Cardiac muscle cell (in vitro differentiated cells and primary cell): ENCODE measurements around the gene STX18. TPM values are rescaled to one million over a fixed set of nuclear protein-coding genes. Genes with fewer than 3 reads are reported as not detected.

Source experiments
- DNase-seq, 2 donors: peaks; one replicate each; pipeline versions ENCODE4 v3.0.0 to v3.0.0-alpha.2; 2010 to 2017; ENCODE audit warnings: low read depth in 1 of 2, low spot score in 1 of 2
- H3K27ac ChIP-seq: fragments of 200-600 bp; sonication (generic); 2 replicates; pipeline ENCODE4 v1.5.1; 2016
- H3K27me3 ChIP-seq: fragments of 200-600 bp; sonication (generic); 2 replicates; pipeline ENCODE4 v1.6.0; 2016; ENCODE audit warnings: control low read depth
- H3K36me3 ChIP-seq: fragments of 200-600 bp; sonication (generic); 2 replicates; pipeline ENCODE4 v1.5.1; 2016; ENCODE audit warnings: control low read depth
- H3K4me1 ChIP-seq: fragments of 200-600 bp; sonication (generic); 2 replicates; pipeline ENCODE4 v1.8.1; 2017; ENCODE audit warnings: low read depth, mild to moderate bottlenecking, mixed run types
- H3K4me3 ChIP-seq: fragments of 200-600 bp; sonication (generic); 2 replicates; pipeline ENCODE4 v1.5.1; 2016; ENCODE audit warnings: mild to moderate bottlenecking
- H3K9me3 ChIP-seq: fragments of 200-600 bp; sonication (generic); 2 replicates; pipeline ENCODE4 v1.5.1; 2017; ENCODE audit warnings: low read depth, mild to moderate bottlenecking, control low read depth
- polyA plus RNA-seq: library from polyadenylated mRNA; unstranded; fragments of >200 nt; fragmentation: Nextera tagmentation; extraction: Ambion mirVana; gene quantifications from 2 replicates; pipeline ENCODE4 v1.2.1, GENCODE V29; 2016
- total RNA-seq: library from RNA; depleted of rRNA; stranded (reverse); fragments of >200 nt; gene quantifications from 2 replicates; pipeline ENCODE4 v1.2.3, GENCODE V29; 2016
- TF ChIP-seq, protein P1 (sequence below): IDR thresholded peaks from 2 replicates; pipeline ENCODE4 v1.5.1; 2012; ENCODE audit warnings: low read depth, mild to moderate bottlenecking, low read length

STX18 gene
- total and polyA plus RNA-seq, 2 experiments from 2014 or later: 29.8 to 63.3 TPM

DNA sequence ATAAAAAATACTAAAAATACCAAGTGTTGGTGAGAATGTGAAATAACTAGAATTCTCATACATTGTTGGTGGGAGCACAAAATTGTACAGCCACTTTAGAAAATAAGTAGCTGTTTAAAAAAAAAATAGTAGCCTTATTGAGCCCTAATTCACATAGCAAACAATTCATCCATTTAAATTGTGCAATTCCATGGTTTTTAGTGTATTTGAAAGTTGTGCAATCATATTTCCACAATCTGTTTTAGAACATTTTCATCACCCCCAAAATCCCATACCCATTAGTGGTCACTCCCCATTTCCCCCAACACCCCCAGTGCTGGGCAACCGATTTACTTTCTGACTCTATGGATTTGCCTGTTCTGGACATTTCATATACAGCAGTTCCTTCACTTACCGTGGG lies 37.1 kb downstream of the STX18 start:
- TF ChIP-seq, protein P1, sequence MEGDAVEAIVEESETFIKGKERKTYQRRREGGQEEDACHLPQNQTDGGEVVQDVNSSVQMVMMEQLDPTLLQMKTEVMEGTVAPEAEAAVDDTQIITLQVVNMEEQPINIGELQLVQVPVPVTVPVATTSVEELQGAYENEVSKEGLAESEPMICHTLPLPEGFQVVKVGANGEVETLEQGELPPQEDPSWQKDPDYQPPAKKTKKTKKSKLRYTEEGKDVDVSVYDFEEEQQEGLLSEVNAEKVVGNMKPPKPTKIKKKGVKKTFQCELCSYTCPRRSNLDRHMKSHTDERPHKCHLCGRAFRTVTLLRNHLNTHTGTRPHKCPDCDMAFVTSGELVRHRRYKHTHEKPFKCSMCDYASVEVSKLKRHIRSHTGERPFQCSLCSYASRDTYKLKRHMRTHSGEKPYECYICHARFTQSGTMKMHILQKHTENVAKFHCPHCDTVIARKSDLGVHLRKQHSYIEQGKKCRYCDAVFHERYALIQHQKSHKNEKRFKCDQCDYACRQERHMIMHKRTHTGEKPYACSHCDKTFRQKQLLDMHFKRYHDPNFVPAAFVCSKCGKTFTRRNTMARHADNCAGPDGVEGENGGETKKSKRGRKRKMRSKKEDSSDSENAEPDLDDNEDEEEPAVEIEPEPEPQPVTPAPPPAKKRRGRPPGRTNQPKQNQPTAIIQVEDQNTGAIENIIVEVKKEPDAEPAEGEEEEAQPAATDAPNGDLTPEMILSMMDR: no peak
- Histone ChIP-seq H3K36me3 (no peaks in the 10 kb centered on the region), H3K4me1 (no peaks in the 10 kb centered on the region), H3K9me3 (no peaks in the 10 kb centered on the region), H3K4me3 (no peak overlapping the region), H3K27ac (no peak overlapping the region), H3K27me3 (no peaks in the 10 kb centered on the region)
- no peak for DNase-seq

DNA sequence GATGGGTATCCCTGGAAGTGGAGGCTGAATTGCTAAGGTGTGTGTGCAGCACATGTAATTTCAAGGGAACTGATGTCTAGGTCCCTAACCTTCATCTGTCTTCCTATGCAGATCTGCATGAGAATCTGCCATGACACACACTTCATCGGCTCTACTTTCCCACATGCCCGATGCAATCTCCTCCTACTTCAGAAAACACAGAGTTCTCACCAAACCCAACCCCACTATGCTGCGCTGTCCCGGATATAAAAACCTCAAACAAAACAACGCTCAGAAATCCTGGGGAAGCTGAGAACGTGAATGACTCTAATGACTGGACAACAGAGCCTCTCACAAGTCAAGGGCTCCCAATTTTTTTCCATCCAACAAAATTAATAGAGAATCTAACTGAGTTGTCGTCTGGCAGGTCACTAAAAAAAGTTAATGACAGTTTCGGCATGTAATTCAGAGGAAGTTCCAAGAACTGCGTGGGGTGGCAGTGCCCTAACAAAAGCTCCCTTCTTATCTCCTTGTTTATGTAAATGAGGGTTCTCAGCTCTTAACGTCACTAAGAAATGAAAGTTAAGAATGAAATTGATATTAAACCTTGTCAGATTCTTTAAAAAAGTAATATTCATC lies 39.0 kb downstream of the STX18 start:
- TF ChIP-seq, protein P1: no peak
- Histone ChIP-seq H3K4me3 (no peak overlapping the region), H3K36me3 (no peaks in the 10 kb centered on the region), H3K27ac (no peak overlapping the region), H3K27me3 (no peaks in the 10 kb centered on the region), H3K9me3 (no peaks in the 10 kb centered on the region), H3K4me1 (no peaks in the 10 kb centered on the region)
- peak in 1 of 2 donors; percentile 66 for DNase-seq

DNA sequence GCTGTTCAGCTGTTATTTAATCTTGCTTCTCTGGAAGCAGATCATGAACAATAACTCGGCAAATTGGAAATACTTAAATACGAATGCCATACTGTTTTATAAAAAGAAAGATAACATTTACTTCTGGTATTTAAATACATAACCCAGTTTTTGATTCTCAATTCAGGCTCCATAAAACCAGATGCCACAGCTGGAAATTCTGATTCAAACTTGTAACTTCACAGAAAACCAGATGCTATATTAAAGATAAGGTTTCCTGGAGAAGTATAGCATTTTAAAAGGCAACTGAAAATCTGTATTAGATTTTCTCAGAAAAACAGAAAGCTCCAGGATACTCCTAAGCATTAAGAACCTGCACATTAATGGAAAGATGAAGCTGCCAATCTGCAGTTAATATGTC lies 40.2 kb downstream of the STX18 start:
- Histone ChIP-seq H3K9me3 (no peaks in the 10 kb centered on the region), H3K36me3 (no peaks in the 10 kb centered on the region), H3K27ac (no peak overlapping the region), H3K27me3 (no peaks in the 10 kb centered on the region), H3K4me1 (no peaks in the 10 kb centered on the region), H3K4me3 (no peak overlapping the region)
- TF ChIP-seq, protein P1: no peak
- DNase-seq: no peak

DNA sequence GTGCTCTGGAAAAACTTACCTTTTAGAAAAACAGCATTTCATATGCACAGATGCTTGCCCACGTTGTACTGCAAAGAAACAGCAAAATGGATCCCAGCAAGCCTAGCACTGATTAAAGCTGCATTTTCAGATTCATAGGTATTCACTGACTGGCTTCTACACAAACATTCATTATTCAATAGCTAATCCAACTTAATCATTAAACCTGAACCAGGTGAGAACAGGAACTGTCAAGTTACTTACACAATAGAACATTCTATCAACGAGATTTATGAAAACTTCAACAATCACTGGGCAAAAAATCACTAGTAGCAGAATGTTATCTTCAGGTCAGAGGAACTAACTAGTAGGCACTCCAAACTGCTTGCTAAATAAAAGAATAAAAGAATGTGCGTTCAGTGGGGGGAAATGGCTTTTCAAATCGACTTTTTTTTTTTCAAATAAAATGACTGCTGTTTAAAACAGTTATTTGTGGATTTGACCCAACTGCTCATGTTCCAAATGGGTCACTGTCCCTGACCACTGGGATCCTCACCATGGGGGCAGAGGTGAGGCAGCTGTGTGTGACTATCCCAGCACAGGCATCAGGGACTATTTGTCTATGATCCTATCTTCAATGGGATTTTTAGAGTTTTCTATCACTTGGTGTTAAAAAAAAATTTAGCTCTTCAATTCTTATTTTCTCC lies 42.3 kb downstream of the STX18 start:
- H3K36me3 ChIP-seq: no peaks in the 10 kb centered on the region
- DNase-seq: no peak
- no peaks in the 10 kb centered on the region for H3K4me1 ChIP-seq
- TF ChIP-seq, protein P1: no peak
- H3K27me3 ChIP-seq: no peaks in the 10 kb centered on the region
- no peaks in the 10 kb centered on the region for H3K9me3 ChIP-seq
- H3K4me3 ChIP-seq: no peak overlapping the region
- no peak overlapping the region for H3K27ac ChIP-seq

DNA sequence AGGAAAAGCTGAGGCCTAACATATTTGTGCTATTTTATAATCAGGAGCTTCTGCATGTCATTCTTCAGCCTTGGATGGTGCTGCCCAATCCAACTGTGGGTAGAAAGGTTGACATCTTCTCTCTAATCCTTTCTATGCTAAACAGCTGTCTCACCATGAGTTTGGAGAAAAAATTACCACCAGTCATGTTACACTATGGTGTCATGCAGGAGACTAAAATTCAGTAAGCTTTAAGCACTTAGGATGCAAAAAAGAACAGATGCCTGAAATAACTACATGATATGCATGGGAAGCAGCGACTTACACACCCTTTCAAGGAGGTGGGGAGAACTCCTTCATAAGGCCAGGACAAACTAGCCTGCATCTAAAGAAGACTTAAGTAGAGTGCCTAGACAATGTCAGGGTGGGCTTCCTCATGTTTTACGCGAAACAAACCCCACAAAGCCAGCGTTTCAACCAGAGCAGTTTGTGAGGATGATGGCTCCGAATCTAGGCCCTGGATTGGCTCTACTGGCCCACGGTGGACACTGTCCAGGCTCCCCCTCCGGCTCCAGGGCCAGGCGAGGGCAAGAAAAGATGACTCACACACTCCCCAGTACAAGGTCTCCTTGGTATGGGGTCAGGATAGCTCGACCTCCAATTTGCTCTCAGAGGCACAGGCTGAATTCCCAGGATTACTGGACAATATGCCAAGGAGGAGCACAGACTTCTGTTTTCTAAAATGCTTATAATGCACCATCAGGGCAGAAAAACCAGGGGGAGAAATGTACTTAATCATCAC lies 45.1 kb downstream of the STX18 start:
- no peaks in the 10 kb centered on the region for H3K9me3 ChIP-seq
- TF ChIP-seq, protein P1: no peak

More for the DNA sequence above, 45.1 kb downstream of the STX18 start:
- DNase-seq: peak in 1 of 2 donors; percentile 40
- Histone ChIP-seq H3K4me3 (no peak overlapping the region), H3K4me1 (no peaks in the 10 kb centered on the region), H3K27ac (no peak overlapping the region), H3K36me3 (no peaks in the 10 kb centered on the region), H3K27me3 (no peaks in the 10 kb centered on the region)
